Activated T-cell treated with anti-CD3 and anti-CD28 coated beads for 1 hour (primary cell): ENCODE data around the gene ZNF606.

Source experiments
- DNase-seq: peaks from one replicate; pipeline ENCODE4 v3.0.0-alpha.2; 2020; ENCODE audit warnings: low read depth

The ZNF606 gene

GRCh38 chr19:58002384-58003173, at the start of gene ZNF606:
TSS of gene ZNF606 (minus strand) at chr19:58002820. CDS start at chr19:58001319, 1,501 bp downstream.
- DNase-seq, result peak; percentile 78

GRCh38 chr19:58052256-58052655, 49.6 kb upstream of the ZNF606 start:
- no peak for DNase-seq

GRCh38 chr19:58047672-58048071, 45.1 kb upstream of the ZNF606 start:
- DNase-seq, result no peak

GRCh38 chr19:58046856-58047255, 44.2 kb upstream of the ZNF606 start:
- no peak for DNase-seq

- no peak for DNase-seq
Observed at GRCh38 chr19:58045411-58046050, 42.9 kb upstream of the ZNF606 start.

- no peak for DNase-seq
Observed at GRCh38 chr19:58044886-58045285, 42.3 kb upstream of the ZNF606 start.

GRCh38 chr19:58044391-58044790, 41.8 kb upstream of the ZNF606 start:
- DNase-seq, result no peak

- DNase-seq, result no peak
Observed at GRCh38 chr19:58042495-58043340, 40.1 kb upstream of the ZNF606 start.

GRCh38 chr19:58040751-58041525, 38.3 kb upstream of the ZNF606 start:
- DNase-seq, result no peak

GRCh38 chr19:58038688-58039204, 36.1 kb upstream of the ZNF606 start:
- no peak for DNase-seq

GRCh38 chr19:58037927-58038687, 35.5 kb upstream of the ZNF606 start:
- no peak for DNase-seq

GRCh38 chr19:58035863-58036262, 33.2 kb upstream of the ZNF606 start:
- no peak for DNase-seq

GRCh38 chr19:58034477-58034793, 31.8 kb upstream of the ZNF606 start:
- no peak for DNase-seq

- DNase-seq, result peak; percentile 10
Observed at GRCh38 chr19:58033741-58034476, 31.3 kb upstream of the ZNF606 start, which contains the start of gene ZSCAN1. TSS of gene ZSCAN1 (plus strand) at chr19:58034025. CDS start at chr19:58037837, 3,812 bp downstream.

- DNase-seq, result no peak
Observed at GRCh38 chr19:58024661-58025060, 22.0 kb upstream of the ZNF606 start.

GRCh38 chr19:58022283-58022660, 19.7 kb upstream of the ZNF606 start:
- no peak for DNase-seq

- DNase-seq, result peak; percentile 9
Observed at GRCh38 chr19:58021541-58022282, 19.1 kb upstream of the ZNF606 start.

GRCh38 chr19:58020129-58020528, 17.5 kb upstream of the ZNF606 start:
- no peak for DNase-seq

- no peak for DNase-seq
Observed at GRCh38 chr19:58014141-58014540, 11.5 kb upstream of the ZNF606 start.
